ENCODE measurements around the gene GOLT1A.

Gene GOLT1A

GRCh38 chr1:204170494-204171155 lies 43.2 kb downstream of the GOLT1A start:
- no peak overlapping the region for H3K4me3 ChIP-seq
- no peak overlapping the region for H3K27ac ChIP-seq

- no peak overlapping the region for H3K4me3 ChIP-seq
- H3K27ac ChIP-seq: no peak overlapping the region
Measured at GRCh38 chr1:204169858-204170257, 43.9 kb downstream of the GOLT1A start.

- H3K27ac ChIP-seq: no peak overlapping the region
- no peak overlapping the region for H3K4me3 ChIP-seq
Measured at GRCh38 chr1:204167730-204168129, 46.1 kb downstream of the GOLT1A start.

GRCh38 chr1:204166219-204166618 lies 47.6 kb downstream of the GOLT1A start, which contains the start of gene REN:
Gene REN, minus strand, starts transcription at chr1:204166337. Its CDS starts 44 bp downstream, at chr1:204166293.
- Histone ChIP-seq H3K4me3 (no peak within 1 kb of the TSS), H3K27ac (no peak within 1 kb of the TSS)

- H3K4me3 ChIP-seq: no peak overlapping the region
Measured at GRCh38 chr1:204162494-204163074, 51.2 kb downstream of the GOLT1A start.

GRCh38 chr1:204161609-204162493 lies 51.9 kb downstream of the GOLT1A start:
- Histone ChIP-seq H3K4me3 (no peak overlapping the region), H3K27ac (no peak overlapping the region)

More at GRCh38 chr1:204162494-204163074, 51.2 kb downstream of the GOLT1A start:
- no peak overlapping the region for H3K27ac ChIP-seq

- Histone ChIP-seq H3K27ac (no peak overlapping the region), H3K4me3 (no peak overlapping the region)
Measured at GRCh38 chr1:204157962-204158361, 55.8 kb downstream of the GOLT1A start.

GRCh38 chr1:204155881-204156280 lies 57.9 kb downstream of the GOLT1A start:
- Histone ChIP-seq H3K27ac (no peak overlapping the region), H3K4me3 (no peak overlapping the region)

- no peak overlapping the region for H3K4me3 ChIP-seq
- no peak overlapping the region for H3K27ac ChIP-seq
Measured at GRCh38 chr1:204154568-204155255, 59.1 kb downstream of the GOLT1A start.

- H3K27ac ChIP-seq: no peak overlapping the region
- no peak overlapping the region for H3K4me3 ChIP-seq
Measured at GRCh38 chr1:204153667-204154066, 60.1 kb downstream of the GOLT1A start.

GRCh38 chr1:204152310-204153044 lies 61.3 kb downstream of the GOLT1A start:
- peak overlapping the region; percentile 14 to 60 (median 53) for H3K4me3 ChIP-seq
- peak overlapping the region in 12 of 21 experiments; percentile 21 to 89 (median 55) for H3K27ac ChIP-seq

- H3K27ac ChIP-seq: peak within 1 kb of the TSS in 13 of 21 experiments; percentile 21 to 89 (median 64)
- H3K4me3 ChIP-seq: peak within 1 kb of the TSS; percentile 35 to 60 (median 53)
Measured at GRCh38 chr1:204151552-204152309, 62.1 kb downstream of the GOLT1A start, which contains the start of gene ETNK2. Gene ETNK2, minus strand, starts transcription at chr1:204152044. Its CDS starts 192 bp downstream, at chr1:204151852.

- Histone ChIP-seq H3K27ac (peak overlapping the region in 12 of 21 experiments; percentile 8 to 89 (median 58)), H3K4me3 (peak overlapping the region; percentile 35 to 60 (median 53))
Measured at GRCh38 chr1:204150702-204151551, 62.9 kb downstream of the GOLT1A start.

- H3K27ac ChIP-seq: peak overlapping the region in 3 of 21 experiments; percentile 9 to 89 (median 76)
Measured at GRCh38 chr1:204149635-204150565, 63.9 kb downstream of the GOLT1A start.

GRCh38 chr1:204149107-204149506 lies 64.7 kb downstream of the GOLT1A start:
- H3K27ac ChIP-seq: no peak overlapping the region
- H3K4me3 ChIP-seq: no peak overlapping the region

More at GRCh38 chr1:204149635-204150565, 63.9 kb downstream of the GOLT1A start:
- H3K4me3 ChIP-seq: no peak overlapping the region
